Dermis microvascular lymphatic vessel endothelial cell (primary cell): ENCODE results near the gene APBA2. TPM values are rescaled to one million over a fixed set of nuclear protein-coding genes. Genes with fewer than 3 reads are reported as not detected.
A peak's percentile ranks its signal among the peaks of the same experiment; 100 is the strongest.

ENCODE experiments used
- DNase-seq, 2 donors: peaks; one replicate each; pipeline versions ENCODE4 v3.0.0 to v3.0.0-alpha.2; 2010; ENCODE audit warnings: low read depth in 2 of 2
- total RNA-seq: library from RNA; depleted of rRNA; stranded (reverse); fragments of >200 nt; gene quantifications from 2 replicates; pipeline ENCODE4 v1.2.1, GENCODE V29; 2014

The APBA2 gene
- total RNA-seq, 1 donor from 2014 or later, result 22.7 TPM

- no peak for DNase-seq
These were observed 70.7 kb downstream of the APBA2 start for GRCh38 chr15:28956491-28956890.

GRCh38 chr15:28957606-28958498 lies 72.1 kb downstream of the APBA2 start:
- no peak for DNase-seq

- no peak for DNase-seq
These were observed 73.6 kb downstream of the APBA2 start for GRCh38 chr15:28959326-28959725.

- DNase-seq, result peak in 1 of 2 donors; percentile 81
These were observed 75.2 kb downstream of the APBA2 start for GRCh38 chr15:28960979-28961378.

- DNase-seq, result no peak
These were observed 75.6 kb downstream of the APBA2 start for GRCh38 chr15:28961391-28961790.

- DNase-seq, result no peak
These were observed 77.3 kb downstream of the APBA2 start for GRCh38 chr15:28962851-28963710.

- no peak for DNase-seq
These were observed 77.9 kb downstream of the APBA2 start for GRCh38 chr15:28963711-28964081.

GRCh38 chr15:28964098-28964497 lies 78.3 kb downstream of the APBA2 start:
- DNase-seq, result no peak

- DNase-seq, result no peak
These were observed 81.3 kb downstream of the APBA2 start for GRCh38 chr15:28967066-28967465.

GRCh38 chr15:28967990-28968389 lies 82.2 kb downstream of the APBA2 start:
- DNase-seq, result no peak

- DNase-seq, result peak in 1 of 2 donors; percentile 24
These were observed 83.8 kb downstream of the APBA2 start for GRCh38 chr15:28969511-28970085.

GRCh38 chr15:28974142-28974541 lies 88.4 kb downstream of the APBA2 start:
- DNase-seq, result no peak

GRCh38 chr15:28975766-28976179 lies 90.0 kb downstream of the APBA2 start:
- peak; percentile 39 to 59 for DNase-seq

- peak; percentile 64 to 91 for DNase-seq
These were observed 91.7 kb downstream of the APBA2 start for GRCh38 chr15:28977377-28978010.

- no peak for DNase-seq
These were observed 92.2 kb downstream of the APBA2 start for GRCh38 chr15:28978011-28978378.

GRCh38 chr15:28978661-28979060 lies 92.9 kb downstream of the APBA2 start:
- no peak for DNase-seq

GRCh38 chr15:28979208-28979841 lies 93.6 kb downstream of the APBA2 start:
- DNase-seq, result no peak

GRCh38 chr15:28980709-28981350 lies 95.1 kb downstream of the APBA2 start:
- DNase-seq, result no peak

GRCh38 chr15:28981351-28981720 lies 95.6 kb downstream of the APBA2 start:
- DNase-seq, result no peak

GRCh38 chr15:28981921-28982320 lies 96.1 kb downstream of the APBA2 start:
- DNase-seq, result no peak

GRCh38 chr15:28982886-28983285 lies 97.1 kb downstream of the APBA2 start:
- DNase-seq, result no peak
